Measurements from ENCODE around the gene SMIM24. TPM values are rescaled to one million over a fixed set of nuclear protein-coding genes. Genes with fewer than 3 reads are reported as not detected.

Gene SMIM24
- total and polyA plus RNA-seq, 10 of the 15 experiments (the other 5 are each of a cell fraction or from before 2014, with no cell fraction given) = 0.14 to 0.44 (median 0.23) TPM; not detected in 4

DNA sequence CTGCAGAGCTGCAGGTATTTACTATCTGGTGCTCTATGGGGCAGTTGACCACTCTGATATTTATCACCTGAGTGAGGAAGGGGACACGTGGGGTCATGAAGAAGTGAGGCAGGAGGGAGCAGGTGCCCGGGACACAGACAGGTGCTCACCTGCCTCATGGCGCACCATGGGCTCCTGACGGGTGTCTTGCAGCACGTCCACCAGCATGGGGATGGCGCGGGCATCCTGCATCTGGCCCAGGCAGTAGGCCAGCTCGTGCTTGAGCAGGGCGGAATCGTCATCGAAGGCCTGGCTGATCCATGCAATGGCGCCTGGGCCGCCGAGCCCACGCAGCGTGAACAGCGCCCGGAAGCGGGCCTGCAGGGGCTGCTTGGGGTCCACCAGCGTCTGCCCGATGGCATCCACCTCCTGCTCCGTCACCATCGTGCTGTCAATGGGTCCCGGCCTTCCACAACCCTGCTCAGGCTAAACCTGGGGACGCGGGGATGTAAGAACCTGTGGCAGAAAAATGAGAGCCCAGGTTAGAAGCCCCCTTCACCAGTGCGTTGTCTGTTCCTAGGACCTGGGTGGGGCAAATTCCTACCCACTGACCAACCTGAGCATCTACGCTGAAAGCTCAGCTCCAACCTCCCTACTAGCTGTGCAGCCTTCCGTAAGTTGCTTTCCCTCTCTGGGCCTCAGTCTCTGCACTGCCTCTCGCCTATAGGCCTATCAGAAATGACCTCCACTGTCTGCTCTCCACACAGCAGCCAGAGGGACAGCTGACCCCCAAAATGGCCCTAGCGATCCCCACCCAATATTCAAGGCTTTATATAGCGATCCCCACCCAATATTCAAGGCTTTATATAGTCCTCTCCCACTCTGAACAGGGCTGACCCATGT lies 16.3 kb upstream of the SMIM24 start:
- FAIRE-seq (no peak), DNase-seq (ENCODE audit: low read depth, low spot score) (no peak), ATAC-seq (no peak)
- ChIA-PET POLR2A (interaction anchor here (0.5 kb wide), 1 partner anchor 58 kb away, joined by 3 read pairs; no protein-coding TSS in a partner anchor), CTCF (interaction anchor here (1.4 kb wide), 1 partner anchor 12 kb away, joined by 6 read pairs; no protein-coding TSS in a partner anchor), RAD21 (ENCODE audit: unreplicated experiment) (no interaction called here), SMC1A (ENCODE audit: uncharacterized antibody, unreplicated experiment) (no interaction called here)
- Histone ChIP-seq H3K79me2 (ENCODE audit: control insufficient read depth, insufficient read depth, low read length) (peaks cover 16% of the 10 kb centered on the region), H3K9ac (ENCODE audit: control insufficient read depth, insufficient read depth, low read length) (no peak overlapping the region), H3K27ac (ENCODE audit: control insufficient read depth, insufficient read depth) (no peak overlapping the region), H3K36me3 (ENCODE audit: control insufficient read depth in 2 of 2, insufficient read depth in 2 of 2, low read length in 1 of 2) (peaks cover 6 to 17% of the 10 kb centered on the region in 2 experiments), H3K4me1 (ENCODE audit: control insufficient read depth, insufficient read depth, low read length) (peaks cover 2% of the 10 kb centered on the region; the same call in 1 of the 2 replicates), H3K4me3 (no peak overlapping the region), H3K9me3 (replicated peaks; ENCODE audit: control insufficient read depth, insufficient read depth, low read length) (no peaks in the 10 kb centered on the region; the same call in 2 of the 3 replicates), H3K27me3 (replicated peaks in 1 of 2; ENCODE audit: control insufficient read depth in 2 of 2, insufficient read depth in 2 of 2, low read length in 1 of 2) (no peaks in the 10 kb centered on the region), H3K4me2 (ENCODE audit: control insufficient read depth, insufficient read depth) (no peak overlapping the region), H2AFZ (ENCODE audit: control insufficient read depth, low read depth, low read length) (no peak overlapping the region), H4K20me1 (ENCODE audit: control insufficient read depth, insufficient read depth) (no peaks in the 10 kb centered on the region)
- TF ChIP-seq NFIC (IDR thresholded peaks at IDR 0.05; ENCODE audit: low read depth, low read length) = no peak
- TF ChIP-seq PKNOX1 (IDR thresholded peaks at IDR 0.05) = no peak
- TF ChIP-seq SRF (IDR thresholded peaks at IDR 0.05; ENCODE audit: low read depth in 2 of 2, low read length in 2 of 2) = peak in 1 of 2 experiments; percentile 6; a peak in 1 of 4 replicates
- no peak for TF ChIP-seq TCF12 (IDR thresholded peaks at IDR 0.05; ENCODE audit: low read depth, low read length)
- no peak for TF ChIP-seq REST (IDR thresholded peaks at IDR 0.05; ENCODE audit: low read depth, low read length)
- TF ChIP-seq POU2F2 (IDR thresholded peaks at IDR 0.05; ENCODE audit: borderline replicate concordance, low read depth, low read length) = no peak
- no TSS peak for BruUV-seq (replicated peaks)
- WGBS (ENCODE audit: insufficient coverage, insufficient replicate concordance, low lambda C conversion rate, missing lambda C conversion rate) = 96% methylated on average over 32 of the region's 32 CpGs
- intact Hi-C loops (cut with micrococcal nuclease; ENCODE audit: unreplicated experiment) = no loop called here
- in situ Hi-C loops (cut with MboI) = no loop called here
